HG03095 (cell line): ENCODE results near the gene KIF7.
"Not testable (repeated sequence)": the region's sequence is repeated elsewhere in the genome, so short reads cannot be mapped to it uniquely, and the experiment has no call there.

Experiments
- ATAC-seq: cut with Tn5 transposase; IDR thresholded peaks from one replicate; pipeline ENCODE4 v1.9.1; 2021; ENCODE audit warnings: moderate library complexity; ENCODE audit not compliant: unreplicated experiment

KIF7 gene

GRCh38 chr15:89625716-89626115, 29.6 kb downstream of the KIF7 start:
- ATAC-seq = no peak

GRCh38 chr15:89623165-89623564, 32.1 kb downstream of the KIF7 start:
- no peak for ATAC-seq

GRCh38 chr15:89621547-89621946, 33.7 kb downstream of the KIF7 start:
- ATAC-seq = no peak

GRCh38 chr15:89616228-89616627, 39.0 kb downstream of the KIF7 start:
- ATAC-seq = no peak

- no peak for ATAC-seq
Observed at GRCh38 chr15:89615135-89615534, 40.1 kb downstream of the KIF7 start.

DNA sequence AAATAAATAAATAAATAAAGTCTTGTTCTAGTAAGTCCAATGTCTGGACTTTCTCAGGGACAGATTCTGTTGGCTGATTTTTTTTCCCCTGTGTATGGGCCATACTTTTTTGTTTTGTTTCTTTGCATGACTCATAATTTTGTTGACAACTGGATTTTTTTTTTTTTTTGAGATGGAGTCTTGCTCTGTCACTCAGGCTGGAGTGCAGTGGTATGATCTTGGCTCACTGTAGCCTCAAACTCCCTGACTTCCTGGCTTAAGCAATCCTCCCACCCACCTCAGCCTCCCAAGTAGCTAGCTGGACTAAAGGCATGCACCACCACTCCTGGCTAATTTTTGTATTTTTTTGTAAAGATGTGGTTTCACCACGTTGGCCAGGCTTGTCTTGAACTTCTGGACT, 41.1 kb downstream of the KIF7 start:
- no peak for ATAC-seq

DNA sequence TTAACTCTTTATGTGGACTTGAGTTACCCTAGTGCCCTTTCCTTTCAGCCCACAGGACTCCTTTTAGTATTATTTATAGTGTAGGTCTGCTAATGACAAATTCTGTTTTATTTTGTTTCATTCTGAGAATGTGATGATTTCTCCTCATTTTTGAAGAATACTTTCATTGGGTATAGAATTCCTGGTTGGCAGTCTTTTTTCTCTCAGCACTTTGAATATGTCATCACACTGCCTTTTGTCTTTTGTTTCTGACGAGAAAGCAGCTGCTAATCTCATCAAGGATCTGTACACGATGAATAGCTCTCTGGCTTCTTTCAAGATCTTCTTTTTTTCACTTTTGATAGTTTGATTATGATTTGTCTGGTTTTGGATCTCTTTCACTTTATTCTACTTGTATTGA, 42.2 kb downstream of the KIF7 start:
- ATAC-seq = no peak

DNA sequence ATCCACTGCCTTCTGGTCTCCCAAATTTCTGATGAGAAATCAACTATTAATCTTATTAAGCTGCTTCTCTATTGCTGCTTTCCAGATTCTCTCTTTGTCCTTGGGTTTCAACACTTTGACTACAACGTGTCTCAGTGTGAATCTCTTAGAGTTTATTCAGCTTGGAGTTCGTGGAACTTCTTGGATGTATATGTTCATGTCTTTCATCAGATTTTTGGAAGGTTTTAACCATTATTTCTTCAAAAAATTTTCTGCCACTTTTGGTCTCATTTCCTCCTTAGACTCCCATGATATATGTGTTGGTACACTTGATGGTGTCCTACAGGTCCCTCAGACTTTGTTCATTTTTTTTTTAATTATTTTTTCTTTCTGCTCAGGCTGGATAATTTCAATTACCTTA, 44.0 kb downstream of the KIF7 start:
- ATAC-seq = no peak

DNA sequence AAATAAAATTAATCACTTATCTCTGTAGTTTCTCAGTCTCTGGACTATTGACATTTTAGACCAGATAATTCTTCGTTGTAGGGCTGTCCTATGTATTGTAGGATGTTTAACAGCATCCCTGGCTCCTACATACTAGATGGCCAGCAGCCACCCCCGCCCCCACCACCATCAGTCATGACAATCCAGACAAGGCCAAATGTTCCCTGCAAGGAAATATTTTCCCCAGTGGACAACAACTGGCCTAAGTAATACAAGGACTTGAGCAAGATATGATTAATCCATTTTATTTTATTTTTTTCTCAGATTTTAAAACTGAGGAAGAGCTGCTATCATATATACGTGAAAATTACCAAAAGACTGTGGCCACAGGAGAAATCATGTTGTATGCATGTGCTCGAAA, 56.2 kb downstream of the KIF7 start:
- no peak for ATAC-seq

GRCh38 chr15:89593018-89593417, 62.2 kb downstream of the KIF7 start:
- ATAC-seq = no peak

GRCh38 chr15:89591834-89592233, 63.4 kb downstream of the KIF7 start:
- no peak for ATAC-seq

DNA sequence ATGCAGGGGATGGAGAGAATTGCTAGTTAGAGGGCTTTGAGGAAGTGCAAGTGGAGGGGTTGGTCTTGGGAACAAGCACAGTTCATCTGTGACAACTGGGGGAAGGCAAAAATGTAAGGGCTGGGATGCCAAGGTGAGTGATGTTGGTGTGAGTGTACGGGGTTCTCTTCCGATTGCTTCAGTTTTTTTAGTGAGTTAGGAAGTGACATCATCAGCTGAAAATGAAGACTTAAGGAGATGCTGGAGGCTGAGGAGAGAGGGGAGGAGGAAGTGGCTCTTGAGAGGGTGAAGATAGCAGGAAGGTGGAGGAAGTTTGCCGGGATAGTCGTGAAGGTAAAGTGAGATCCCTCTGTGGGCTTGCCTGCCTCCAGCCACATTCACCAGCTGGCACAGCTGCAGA, 67.3 kb downstream of the KIF7 start:
- ATAC-seq = no peak

DNA sequence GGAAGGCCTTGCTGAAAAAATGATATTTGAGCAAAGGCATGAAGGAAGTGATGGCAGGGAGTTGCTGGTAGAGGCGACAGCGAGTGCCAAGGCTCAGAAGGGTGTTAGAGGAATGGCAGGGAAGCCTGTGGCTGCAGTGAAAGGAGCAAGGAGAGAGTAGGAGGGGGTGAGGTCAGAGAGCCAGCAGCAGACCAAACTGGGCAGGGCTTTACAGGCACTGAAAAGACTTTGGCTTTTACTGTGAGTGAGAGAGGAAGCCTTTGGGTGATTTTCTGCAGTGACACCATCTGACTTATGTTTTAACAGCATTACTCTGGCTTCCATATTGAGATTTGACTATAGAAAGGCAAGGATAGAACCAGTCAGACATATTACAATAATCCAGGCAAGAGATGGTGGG, 68.6 kb downstream of the KIF7 start:
- no peak for ATAC-seq

GRCh38 chr15:89580747-89581146, 74.5 kb downstream of the KIF7 start:
- not testable (repeated sequence) for ATAC-seq

DNA sequence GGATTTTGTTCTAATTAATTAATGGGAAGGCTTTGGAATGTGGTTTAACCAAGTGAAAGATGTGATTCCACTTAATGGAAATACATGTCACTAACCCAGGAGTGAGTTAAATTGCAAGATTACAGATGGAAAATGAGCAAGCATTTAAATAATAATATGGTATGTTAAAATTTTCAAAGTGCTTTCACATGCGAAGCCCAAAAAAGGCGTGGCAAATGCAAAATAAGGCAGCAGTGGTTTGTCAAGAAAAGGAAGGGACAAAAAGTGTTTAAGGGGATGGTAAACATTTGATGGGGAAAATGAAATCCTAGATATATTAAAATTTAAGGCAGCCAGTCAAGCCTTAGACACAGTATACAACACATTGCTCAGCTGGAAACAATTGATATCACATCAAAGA, 77.1 kb downstream of the KIF7 start:
- ATAC-seq = no peak
